GM12865 (cell line): ENCODE results near the gene PRSS57.
A peak's percentile ranks its signal among the peaks of the same experiment; 100 is the strongest.

ENCODE experiments used
- DNase-seq: peaks from one replicate; pipeline ENCODE4 v3.0.0; 2010; ENCODE audit warnings: low read depth
- H3K4me3 ChIP-seq: 2 replicates; pipeline ENCODE4 v1.5.1; 2011; ENCODE audit warnings: mild to moderate bottlenecking, low read depth, low read length, control low read depth
- TF ChIP-seq, protein P1 (sequence below): IDR thresholded peaks from 2 replicates; pipeline ENCODE4 v1.5.1; 2011; ENCODE audit warnings: low read length, control low read depth, low read depth, inconsistent platforms; ENCODE audit not compliant: insufficient read depth; ENCODE audit errors: missing control alignments

The PRSS57 gene

DNA sequence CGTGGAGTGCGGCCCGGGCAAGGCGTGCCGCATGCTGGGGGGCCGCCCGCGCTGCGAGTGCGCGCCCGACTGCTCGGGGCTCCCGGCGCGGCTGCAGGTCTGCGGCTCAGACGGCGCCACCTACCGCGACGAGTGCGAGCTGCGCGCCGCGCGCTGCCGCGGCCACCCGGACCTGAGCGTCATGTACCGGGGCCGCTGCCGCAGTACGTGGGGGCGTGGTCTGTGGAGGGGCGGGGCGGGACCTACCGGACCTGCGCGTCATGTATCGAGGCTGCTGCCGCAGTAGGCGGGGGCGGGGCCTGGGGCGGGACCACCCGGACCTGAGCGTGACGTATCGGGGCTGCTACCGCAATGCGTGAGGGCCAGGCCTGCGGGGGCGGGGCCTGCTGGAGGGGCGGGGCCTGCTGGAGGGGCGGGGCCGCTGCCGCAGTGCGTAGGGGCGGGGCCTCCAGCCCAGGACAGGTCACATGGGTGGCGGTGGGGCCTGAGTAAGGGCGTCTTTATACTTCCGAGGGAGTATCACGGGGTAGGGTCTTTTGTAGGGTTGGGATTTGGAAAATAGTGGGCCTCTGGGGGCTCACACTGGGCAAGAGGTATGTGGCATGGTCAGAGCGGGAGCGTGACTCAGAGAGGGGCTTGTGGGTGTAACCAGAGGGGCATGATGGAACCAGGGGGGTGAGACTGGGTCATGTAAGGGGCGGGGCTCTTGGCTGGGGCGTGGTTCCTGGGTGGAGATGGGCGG lies 14.8 kb downstream of the PRSS57 start:
- H3K4me3 ChIP-seq: peak overlapping the region; percentile 79
- DNase-seq: peak; percentile 100
- TF ChIP-seq, protein P1, sequence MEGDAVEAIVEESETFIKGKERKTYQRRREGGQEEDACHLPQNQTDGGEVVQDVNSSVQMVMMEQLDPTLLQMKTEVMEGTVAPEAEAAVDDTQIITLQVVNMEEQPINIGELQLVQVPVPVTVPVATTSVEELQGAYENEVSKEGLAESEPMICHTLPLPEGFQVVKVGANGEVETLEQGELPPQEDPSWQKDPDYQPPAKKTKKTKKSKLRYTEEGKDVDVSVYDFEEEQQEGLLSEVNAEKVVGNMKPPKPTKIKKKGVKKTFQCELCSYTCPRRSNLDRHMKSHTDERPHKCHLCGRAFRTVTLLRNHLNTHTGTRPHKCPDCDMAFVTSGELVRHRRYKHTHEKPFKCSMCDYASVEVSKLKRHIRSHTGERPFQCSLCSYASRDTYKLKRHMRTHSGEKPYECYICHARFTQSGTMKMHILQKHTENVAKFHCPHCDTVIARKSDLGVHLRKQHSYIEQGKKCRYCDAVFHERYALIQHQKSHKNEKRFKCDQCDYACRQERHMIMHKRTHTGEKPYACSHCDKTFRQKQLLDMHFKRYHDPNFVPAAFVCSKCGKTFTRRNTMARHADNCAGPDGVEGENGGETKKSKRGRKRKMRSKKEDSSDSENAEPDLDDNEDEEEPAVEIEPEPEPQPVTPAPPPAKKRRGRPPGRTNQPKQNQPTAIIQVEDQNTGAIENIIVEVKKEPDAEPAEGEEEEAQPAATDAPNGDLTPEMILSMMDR: peak; percentile 56

DNA sequence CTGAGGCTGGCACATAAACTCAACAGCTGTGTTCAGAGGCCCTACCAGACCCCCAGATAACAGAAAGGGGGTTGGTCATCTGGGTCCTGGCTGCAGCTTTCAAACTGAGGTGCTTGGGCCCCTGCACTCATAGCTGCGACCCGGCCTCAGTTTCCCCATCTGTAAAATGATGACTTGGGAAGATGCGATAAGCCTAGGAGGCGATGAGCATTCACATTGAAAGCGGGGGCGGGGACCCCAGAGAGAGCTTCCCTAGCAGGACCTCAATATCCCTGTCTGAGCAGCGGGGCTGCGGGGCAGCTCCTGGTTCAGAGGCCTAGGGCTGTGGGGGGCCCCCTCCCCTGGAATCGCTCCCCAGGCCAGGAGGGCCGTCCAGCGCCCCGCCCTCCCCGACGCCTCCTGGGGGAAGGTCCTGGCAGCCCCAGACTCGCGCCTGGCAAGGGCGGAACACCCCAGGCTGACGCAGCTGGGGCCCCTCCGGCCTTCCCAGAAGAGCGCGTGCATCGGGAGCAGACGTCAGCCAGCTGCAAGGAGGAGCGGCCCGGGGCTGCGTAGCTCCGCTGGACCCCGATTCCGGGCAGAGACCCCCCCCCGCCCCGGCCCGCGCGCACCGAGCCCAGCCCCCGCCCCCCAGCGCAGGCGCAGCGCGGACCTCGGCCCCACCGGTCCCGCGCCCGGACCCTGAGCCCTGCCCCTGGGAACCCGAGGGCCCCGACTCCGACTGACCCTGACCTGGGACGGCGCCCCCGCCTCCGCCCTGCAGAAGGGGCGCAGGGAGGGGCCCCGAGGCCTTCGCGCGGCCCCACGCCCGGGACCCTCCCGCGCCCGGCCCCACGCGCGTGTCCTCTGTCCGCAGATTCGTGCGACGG lies 15.6 kb downstream of the PRSS57 start:
- H3K4me3 ChIP-seq: peak overlapping the region; percentile 49
- DNase-seq: peak; percentile 55
- TF ChIP-seq, protein P1: no peak

DNA sequence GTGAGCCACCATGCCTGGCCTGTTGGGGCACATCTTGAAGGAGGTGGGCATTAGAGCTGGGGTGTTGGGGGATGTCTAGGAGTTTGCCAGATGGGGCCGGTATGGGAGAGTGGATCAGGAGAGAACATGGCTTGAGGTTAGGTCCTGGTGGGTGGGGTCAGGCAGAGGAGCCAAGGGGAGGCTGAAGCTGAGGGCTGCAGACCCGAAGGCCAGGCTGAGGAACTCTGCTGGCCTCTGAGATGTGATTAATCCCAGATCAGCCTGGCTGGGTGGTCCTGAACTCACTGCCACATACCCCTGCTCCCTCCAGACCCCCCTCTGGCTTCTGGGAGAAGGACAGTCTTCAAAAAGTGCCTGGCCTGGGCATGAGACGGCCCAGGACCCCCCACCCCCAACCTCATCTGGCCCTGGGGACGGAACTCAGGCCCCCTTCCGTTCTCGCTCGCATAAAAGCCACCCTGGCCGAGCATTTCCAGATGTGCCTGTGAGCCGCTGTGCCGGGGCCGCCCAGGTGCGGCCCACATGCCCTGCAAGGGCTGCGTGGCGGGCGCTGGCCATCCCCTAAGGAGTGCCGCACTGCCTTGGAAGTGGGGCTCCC lies 16.4 kb downstream of the PRSS57 start:
- peak overlapping the region; percentile 49 for H3K4me3 ChIP-seq
- no peak for DNase-seq
- TF ChIP-seq, protein P1: no peak

DNA sequence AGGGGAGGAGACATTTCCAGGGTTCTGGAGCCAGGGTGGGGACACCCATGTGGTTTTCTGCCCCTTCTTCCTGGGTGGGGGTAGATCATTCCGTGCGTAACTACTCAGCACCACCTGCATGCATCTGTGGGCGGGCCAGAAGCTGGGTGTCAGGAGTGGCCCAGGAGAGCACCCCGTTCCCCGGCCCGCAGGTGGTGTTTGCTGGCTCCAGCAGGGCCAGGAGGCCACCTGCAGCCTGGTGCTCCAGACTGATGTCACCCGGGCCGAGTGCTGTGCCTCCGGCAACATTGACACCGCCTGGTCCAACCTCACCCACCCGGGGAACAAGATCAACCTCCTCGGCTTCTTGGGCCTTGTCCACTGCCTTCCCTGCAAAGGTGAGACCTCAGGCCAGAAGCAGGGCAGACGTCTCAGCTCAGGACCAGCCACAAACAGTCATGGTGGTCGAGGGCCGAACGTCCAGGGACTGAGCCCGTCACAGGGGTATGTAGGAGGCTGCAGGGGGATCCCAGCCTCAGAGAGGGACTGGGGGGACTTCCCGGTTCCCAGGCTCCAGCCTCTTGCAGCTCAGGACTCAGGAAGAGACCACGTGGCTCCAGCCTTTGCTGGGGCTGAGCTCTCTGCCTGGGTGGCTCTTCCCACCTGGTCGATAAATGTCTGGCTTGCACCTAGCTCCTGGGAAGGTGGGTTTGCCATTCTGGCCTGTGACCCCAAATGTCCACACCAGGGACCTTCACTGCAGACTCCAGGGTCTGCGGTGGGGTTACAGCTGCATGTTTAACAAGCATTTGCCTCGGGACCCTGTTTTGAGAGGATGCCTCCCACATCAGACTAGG lies 17.4 kb downstream of the PRSS57 start:
- DNase-seq: no peak

DNA sequence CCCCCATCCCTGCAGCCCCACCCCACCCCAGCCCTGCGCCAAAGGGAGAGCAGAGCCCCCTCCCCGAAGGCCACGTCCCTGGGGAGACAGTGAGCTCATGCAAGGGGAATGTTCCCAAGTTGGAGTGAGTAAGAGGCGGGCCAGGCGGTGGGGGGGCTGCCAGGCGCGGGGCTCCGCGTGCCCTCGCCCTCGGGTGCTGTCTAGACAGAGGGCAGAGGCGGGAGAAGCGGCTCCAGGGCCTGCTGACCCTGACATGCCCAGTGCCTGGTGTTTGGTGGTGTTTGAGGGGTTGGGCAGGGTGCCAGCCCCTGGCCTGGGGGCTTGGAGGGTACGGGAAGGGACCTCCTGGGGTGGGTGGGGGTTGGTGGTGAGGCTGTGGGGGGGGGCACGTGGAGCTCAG lies 18.1 kb downstream of the PRSS57 start:
- TF ChIP-seq, protein P1: no peak
- DNase-seq: no peak
- no peak overlapping the region for H3K4me3 ChIP-seq

More for the DNA sequence above, 17.4 kb downstream of the PRSS57 start:
- TF ChIP-seq, protein P1: no peak
- no peak overlapping the region for H3K4me3 ChIP-seq
